Activated CD8-positive, alpha-beta memory T cell treated with anti-CD3 and anti-CD28 coated beads, Interleukin-2, amount 10 ng/mL, durations not matched to agents 7 days and 5 days (primary cell): ENCODE results near the gene SCFD2. TPM values are rescaled to one million over a fixed set of nuclear protein-coding genes. Genes with fewer than 3 reads are reported as not detected.

Experiments used
- ATAC-seq: fragments of 150-1000 bp; cut with Tn5 transposase; one replicate; pipeline ENCODE4 v1.10.0; 2021; ENCODE audit warnings: moderate library complexity
- CTCF ChIA-PET: fragments of 350-600 bp; sonication (Branson Sonifier 250); formaldehyde crosslinking; loops from one replicate; lab custom pipeline; 2021; ENCODE audit warnings: antibody characterized with exemption; lab: Charles Lee
- DNase-seq: peaks from one replicate; pipeline ENCODE4 v3.0.0-alpha.2; 2020
- H3K27ac Mint-ChIP-seq: one replicate; pipeline ENCODE4 v1.8.0; 2021; ENCODE audit warnings: mild to moderate bottlenecking, mixed read lengths
- H3K27me3 Mint-ChIP-seq: one replicate; pipeline ENCODE4 v1.8.0; 2021; ENCODE audit warnings: mixed read lengths
- H3K36me3 Mint-ChIP-seq: one replicate; pipeline ENCODE4 v1.8.0; 2021; ENCODE audit warnings: mild to moderate bottlenecking, mixed read lengths
- H3K4me1 Mint-ChIP-seq: one replicate; pipeline ENCODE4 v1.8.0; 2021; ENCODE audit warnings: mixed read lengths
- H3K4me3 Mint-ChIP-seq: one replicate; pipeline ENCODE4 v1.8.0; 2021; ENCODE audit warnings: mild to moderate bottlenecking, moderate library complexity, mixed read lengths
- H3K9me3 Mint-ChIP-seq: one replicate; pipeline ENCODE4 v1.8.0; 2022; ENCODE audit warnings: low read depth, mixed read lengths
- total RNA-seq, 2 experiments: library from RNA; stranded (reverse); gene quantifications; one replicate each; pipeline ENCODE4 v1.2.3, GENCODE V29; 2021

The SCFD2 gene
- total RNA-seq, 2 experiments from 2014 or later: 28.3 to 30.9 TPM

GRCh38 chr4:52904421-52904820 is 461.4 kb downstream of the SCFD2 start:
- no peak for ATAC-seq
- CTCF ChIA-PET: no interaction called here
- no peak overlapping the region for H3K4me3 Mint-ChIP-seq

DNA sequence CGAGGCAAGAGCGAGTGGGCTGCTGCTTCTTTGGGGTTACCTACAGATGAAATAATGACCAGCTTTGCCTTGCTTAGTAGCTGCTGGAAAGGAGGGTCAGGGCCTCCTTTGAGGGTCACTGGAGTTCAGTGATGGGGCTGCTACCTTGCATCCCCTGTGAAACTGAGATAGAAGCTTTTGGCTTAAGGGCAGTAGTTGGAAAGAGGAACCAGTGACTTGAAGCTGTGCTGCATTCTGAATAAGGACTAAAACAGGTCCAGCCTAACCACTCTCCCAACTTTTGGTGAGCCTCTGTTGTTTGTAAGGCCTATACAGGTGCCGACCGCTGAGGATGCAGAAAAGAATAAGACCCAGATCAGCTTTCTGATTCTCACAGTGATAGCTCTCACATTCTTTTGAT is 462.6 kb downstream of the SCFD2 start:
- CTCF ChIA-PET: interaction anchor here (1.2 kb wide), 1 partner anchor 8 kb away, joined by 3 read pairs; no protein-coding TSS in a partner anchor

More at GRCh38 chr4:52904421-52904820, 461.4 kb downstream of the SCFD2 start:
- Mint-ChIP-seq H3K27ac (no peak overlapping the region), H3K27me3 (no peaks in the 10 kb centered on the region), H3K4me1 (no peaks in the 10 kb centered on the region), H3K36me3 (peaks cover 10% of the 10 kb centered on the region), H3K9me3 (no peaks in the 10 kb centered on the region)
- DNase-seq: no peak

GRCh38 chr4:52894443-52894842 is 471.4 kb downstream of the SCFD2 start:
- Mint-ChIP-seq H3K9me3 (peaks cover 3% of the 10 kb centered on the region), H3K27me3 (no peaks in the 10 kb centered on the region), H3K4me3 (no peak overlapping the region), H3K27ac (no peak overlapping the region), H3K4me1 (peaks cover 19% of the 10 kb centered on the region), H3K36me3 (peaks cover 5% of the 10 kb centered on the region)
- DNase-seq (no peak), ATAC-seq (no peak)
- CTCF ChIA-PET: interaction anchor here (0.8 kb wide), 1 partner anchor 163 kb away, joined by 3 read pairs; no protein-coding TSS in a partner anchor

More for the DNA sequence above, 462.6 kb downstream of the SCFD2 start:
- DNase-seq (no peak), ATAC-seq (no peak)
- peaks cover 3% of the 10 kb centered on the region for H3K9me3 Mint-ChIP-seq
- peaks cover 13% of the 10 kb centered on the region for H3K36me3 Mint-ChIP-seq
- H3K27me3 Mint-ChIP-seq: no peaks in the 10 kb centered on the region
- no peak overlapping the region for H3K27ac Mint-ChIP-seq
- H3K4me1 Mint-ChIP-seq: no peaks in the 10 kb centered on the region
- no peak overlapping the region for H3K4me3 Mint-ChIP-seq

DNA sequence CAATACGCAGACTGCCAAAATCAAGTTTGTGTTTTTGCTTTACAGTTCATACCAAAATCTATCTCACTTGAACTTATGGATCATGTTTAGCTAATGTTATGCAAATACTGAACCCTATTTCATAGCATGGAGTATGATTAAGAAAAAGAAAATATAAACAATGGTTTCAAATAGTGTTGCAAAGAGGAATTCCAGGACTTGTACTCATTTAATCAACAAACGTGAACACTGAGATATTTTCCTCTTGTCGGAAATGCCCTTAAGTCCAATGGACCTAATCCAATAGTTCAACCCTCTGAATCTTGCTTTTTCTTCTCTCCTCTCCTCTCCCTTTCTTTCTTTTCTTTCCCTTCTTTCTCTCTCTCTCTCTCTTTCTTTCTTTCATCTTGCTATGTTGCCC is 473.0 kb downstream of the SCFD2 start:
- Mint-ChIP-seq H3K27me3 (no peaks in the 10 kb centered on the region), H3K9me3 (no peaks in the 10 kb centered on the region), H3K36me3 (peaks cover 9% of the 10 kb centered on the region), H3K4me1 (peaks cover 21% of the 10 kb centered on the region), H3K4me3 (no peak overlapping the region), H3K27ac (no peak overlapping the region)
- DNase-seq (no peak), ATAC-seq (no peak)
- CTCF ChIA-PET: no interaction called here

DNA sequence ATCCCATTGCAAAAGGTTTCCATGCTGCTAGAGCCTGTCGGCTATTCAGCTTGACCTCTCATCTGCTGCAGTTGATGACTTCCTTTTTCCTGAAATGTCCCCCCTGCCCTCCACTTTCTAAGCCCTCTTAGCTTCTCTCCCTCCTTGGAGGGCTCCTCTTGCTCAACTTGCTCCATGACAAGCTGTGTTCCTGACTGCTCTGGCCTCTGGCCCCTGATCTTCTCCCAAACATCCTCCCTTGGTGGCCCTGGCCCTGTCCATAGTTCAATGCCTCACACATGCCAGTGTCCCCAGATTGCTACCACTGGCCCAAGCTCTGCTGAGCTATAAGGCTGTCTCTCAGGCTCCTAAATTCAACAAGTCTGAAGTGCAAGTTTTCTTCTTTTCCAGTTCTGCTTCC is 474.1 kb downstream of the SCFD2 start:
- H3K36me3 Mint-ChIP-seq: peaks cover 12% of the 10 kb centered on the region
- no peaks in the 10 kb centered on the region for H3K27me3 Mint-ChIP-seq
- ATAC-seq: no peak
- CTCF ChIA-PET: no interaction called here
- H3K4me1 Mint-ChIP-seq: peaks cover 21% of the 10 kb centered on the region
- H3K27ac Mint-ChIP-seq: no peak overlapping the region
- no peak for DNase-seq
- no peaks in the 10 kb centered on the region for H3K9me3 Mint-ChIP-seq
- H3K4me3 Mint-ChIP-seq: no peak overlapping the region

DNA sequence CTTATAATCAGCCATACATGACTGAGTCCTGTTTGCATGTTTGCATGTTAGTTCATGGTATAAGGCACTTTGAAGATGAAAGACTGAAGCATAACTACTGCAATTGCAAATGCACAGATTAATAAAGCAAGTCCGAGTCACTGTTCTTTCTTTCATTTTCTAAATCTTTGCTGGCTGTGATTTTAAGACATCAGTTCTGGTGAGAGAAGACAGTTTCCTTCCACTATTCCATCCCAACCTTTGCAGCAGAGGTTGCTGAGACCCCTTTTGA is 475.4 kb downstream of the SCFD2 start:
- Mint-ChIP-seq H3K27me3 (no peaks in the 10 kb centered on the region), H3K4me3 (no peak overlapping the region), H3K27ac (no peak overlapping the region), H3K36me3 (peaks cover 20% of the 10 kb centered on the region), H3K4me1 (peaks cover 18% of the 10 kb centered on the region), H3K9me3 (peaks cover 2% of the 10 kb centered on the region)
- CTCF ChIA-PET: no interaction called here
- no peak for DNase-seq
- no peak for ATAC-seq

- DNase-seq: no peak
Observed at GRCh38 chr4:52889778-52890520, 475.9 kb downstream of the SCFD2 start.

GRCh38 chr4:52889354-52889753 is 476.5 kb downstream of the SCFD2 start:
- no peaks in the 10 kb centered on the region for H3K27me3 Mint-ChIP-seq
- peaks cover 23% of the 10 kb centered on the region for H3K36me3 Mint-ChIP-seq
- H3K4me3 Mint-ChIP-seq: no peak overlapping the region
- DNase-seq: no peak
- peaks cover 2% of the 10 kb centered on the region for H3K9me3 Mint-ChIP-seq
- H3K4me1 Mint-ChIP-seq: peaks cover 18% of the 10 kb centered on the region
- no peak for ATAC-seq
- CTCF ChIA-PET: no interaction called here
- H3K27ac Mint-ChIP-seq: no peak overlapping the region

More at GRCh38 chr4:52889778-52890520, 475.9 kb downstream of the SCFD2 start:
- ATAC-seq: peak; percentile 73
- Mint-ChIP-seq H3K4me3 (no peak overlapping the region), H3K27me3 (no peaks in the 10 kb centered on the region), H3K4me1 (peaks cover 18% of the 10 kb centered on the region), H3K36me3 (peaks cover 23% of the 10 kb centered on the region), H3K27ac (no peak overlapping the region), H3K9me3 (peaks cover 2% of the 10 kb centered on the region)
- CTCF ChIA-PET: no interaction called here

DNA sequence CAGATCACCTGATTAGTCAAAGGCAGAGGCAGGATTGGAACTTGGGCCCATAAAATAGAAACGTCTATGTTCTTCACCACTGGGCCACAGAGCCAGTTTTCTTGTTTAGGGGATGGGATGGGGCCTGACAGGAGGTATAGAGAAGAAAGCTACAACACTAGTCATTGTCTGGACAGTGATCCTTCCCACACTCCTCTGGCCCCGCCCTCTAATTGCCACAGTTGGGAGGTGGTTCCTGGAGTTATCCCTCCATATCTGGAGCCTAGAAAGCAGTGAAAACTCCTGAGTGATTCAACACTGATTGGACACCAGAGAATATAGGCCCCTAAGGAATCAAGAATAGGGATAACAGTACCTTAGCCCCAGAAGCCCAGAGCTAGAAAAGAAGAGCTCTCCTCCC is 480.9 kb downstream of the SCFD2 start:
- ATAC-seq (no peak), DNase-seq (no peak)
- Mint-ChIP-seq H3K27me3 (no peaks in the 10 kb centered on the region), H3K4me1 (peaks cover 11% of the 10 kb centered on the region), H3K27ac (no peak overlapping the region), H3K4me3 (no peak overlapping the region), H3K36me3 (peaks cover 27% of the 10 kb centered on the region), H3K9me3 (peaks cover 2% of the 10 kb centered on the region)
- CTCF ChIA-PET: interaction anchor here (1.0 kb wide), 1 partner anchor 27 kb away, joined by 3 read pairs; no protein-coding TSS in a partner anchor

GRCh38 chr4:52883707-52884669 is 481.9 kb downstream of the SCFD2 start:
- ATAC-seq: no peak
- no peak for DNase-seq
- no peaks in the 10 kb centered on the region for H3K27me3 Mint-ChIP-seq
- H3K4me3 Mint-ChIP-seq: no peak overlapping the region
- peaks cover 2% of the 10 kb centered on the region for H3K9me3 Mint-ChIP-seq
- H3K27ac Mint-ChIP-seq: no peak overlapping the region
- H3K36me3 Mint-ChIP-seq: peaks cover 25% of the 10 kb centered on the region
- CTCF ChIA-PET: interaction anchor here (0.8 to 1.7 kb wide), 2 partner anchors 28 to 162 kb away, joined by 3 to 6 read pairs; no protein-coding TSS in a partner anchor
- peaks cover 4% of the 10 kb centered on the region for H3K4me1 Mint-ChIP-seq

- DNase-seq (no peak), ATAC-seq (no peak)
- Mint-ChIP-seq H3K9me3 (peaks cover 2% of the 10 kb centered on the region), H3K36me3 (peaks cover 18% of the 10 kb centered on the region), H3K4me1 (peaks cover 4% of the 10 kb centered on the region), H3K27ac (no peak overlapping the region), H3K4me3 (no peak overlapping the region), H3K27me3 (no peaks in the 10 kb centered on the region)
- CTCF ChIA-PET: interaction anchor here (1.7 kb wide), 1 partner anchor 28 kb away, joined by 6 read pairs; no protein-coding TSS in a partner anchor
Observed at GRCh38 chr4:52883183-52883621, 482.7 kb downstream of the SCFD2 start.

- Mint-ChIP-seq H3K4me1 (peaks cover 7% of the 10 kb centered on the region), H3K27me3 (no peaks in the 10 kb centered on the region), H3K36me3 (peaks cover 8% of the 10 kb centered on the region), H3K9me3 (peaks cover under 1% of the 10 kb centered on the region), H3K27ac (no peak overlapping the region), H3K4me3 (no peak overlapping the region)
- CTCF ChIA-PET: interaction anchor here (1.4 kb wide), 1 partner anchor 14 kb away, joined by 4 read pairs; no protein-coding TSS in a partner anchor
- ATAC-seq (no peak), DNase-seq (no peak)
Observed at GRCh38 chr4:52880994-52881393, 484.9 kb downstream of the SCFD2 start.

- H3K27ac Mint-ChIP-seq: no peak overlapping the region
- H3K4me1 Mint-ChIP-seq: peaks cover 9% of the 10 kb centered on the region
- DNase-seq: no peak
- H3K9me3 Mint-ChIP-seq: no peaks in the 10 kb centered on the region
- no peaks in the 10 kb centered on the region for H3K27me3 Mint-ChIP-seq
- H3K4me3 Mint-ChIP-seq: no peak overlapping the region
- CTCF ChIA-PET: no interaction called here
- no peak for ATAC-seq
- H3K36me3 Mint-ChIP-seq: peaks cover 5% of the 10 kb centered on the region
Observed at GRCh38 chr4:52879471-52879870, 486.4 kb downstream of the SCFD2 start.
